ACC112 (cell line): Measurements from ENCODE around the gene LOC128125822.
"Not testable (repeated sequence)": the region's sequence is repeated elsewhere in the genome, so short reads cannot be mapped to it uniquely, and the experiment has no call there.

ENCODE experiments used
- H2AFZ ChIP-seq: fragments of 200-600 bp; sonication (generic); one replicate; pipeline ENCODE4 v1.6.0; 2017; ENCODE audit warnings: antibody characterized with exemption, low read length; ENCODE audit not compliant: unreplicated experiment
- H3K27ac ChIP-seq: fragments of 200-600 bp; sonication (generic); 2 replicates; pipeline ENCODE4 v1.5.1; 2014; ENCODE audit warnings: low read depth, mild to moderate bottlenecking, antibody characterized with exemption, low read length, moderate library complexity
- H3K27me3 ChIP-seq: fragments of 200-600 bp; sonication (generic); 2 replicates; pipeline ENCODE4 v1.6.1; 2014; ENCODE audit warnings: mild to moderate bottlenecking, antibody characterized with exemption, low read length, moderate library complexity, mixed read lengths; ENCODE audit not compliant: insufficient read depth
- H3K36me3 ChIP-seq: fragments of 200-600 bp; sonication (generic); 2 replicates; pipeline ENCODE4 v1.6.1; 2016; ENCODE audit warnings: mild to moderate bottlenecking, antibody characterized with exemption, low read length, moderate library complexity, mixed read lengths; ENCODE audit not compliant: insufficient read depth
- H3K4me1 ChIP-seq: fragments of 200-600 bp; sonication (generic); one replicate; pipeline ENCODE4 v1.6.1; 2016; ENCODE audit warnings: low read length, mixed read lengths; ENCODE audit not compliant: insufficient read depth, unreplicated experiment, control insufficient read depth
- H3K4me3 ChIP-seq: fragments of 200-600 bp; sonication (generic); 2 replicates; pipeline ENCODE4 v1.5.1; 2014; ENCODE audit warnings: mild to moderate bottlenecking, low read depth, low read length
- H3K79me2 ChIP-seq: fragments of 200-600 bp; sonication (generic); one replicate; pipeline ENCODE4 v1.6.0; 2016; ENCODE audit warnings: low read length; ENCODE audit not compliant: control insufficient read depth, unreplicated experiment, insufficient read depth

LOC128125822 gene

GRCh38 chr6:63572044-63572746 is at the start of gene LOC128125822, which contains the start of gene PTP4A1:
Gene LOC128125822, plus strand, starts transcription at chr6:63572480.
Gene PTP4A1, plus strand, starts transcription at chr6:63572480. Its CDS starts 4,401 bp downstream, at chr6:63576881.
- peaks cover 13% of the 10 kb centered on the region for H3K4me1 ChIP-seq
- H3K79me2 ChIP-seq = peaks cover 47% of the 10 kb centered on the region
- peak within 1 kb of the TSS; percentile 66 for H2AFZ ChIP-seq
- peaks cover 14% of the 10 kb centered on the region for H3K36me3 ChIP-seq
- peak within 1 kb of the TSS; percentile 99 for H3K27ac ChIP-seq
- H3K27me3 ChIP-seq = no peaks in the 10 kb centered on the region
- peak within 1 kb of the TSS; percentile 81 for H3K4me3 ChIP-seq

GRCh38 chr6:63522911-63523287 is 49.4 kb upstream of the LOC128125822 start:
- H3K36me3 ChIP-seq, H3K27ac ChIP-seq, H3K27me3 ChIP-seq, H2AFZ ChIP-seq, H3K4me3 ChIP-seq, H3K79me2 ChIP-seq: not testable (repeated sequence)
- peaks cover 12% of the 10 kb centered on the region for H3K4me1 ChIP-seq

GRCh38 chr6:63523630-63524029 is 48.6 kb upstream of the LOC128125822 start:
- H3K4me3 ChIP-seq = no peak overlapping the region
- H3K27ac ChIP-seq = no peak overlapping the region
- no peaks in the 10 kb centered on the region for H3K27me3 ChIP-seq
- no peaks in the 10 kb centered on the region for H3K36me3 ChIP-seq
- H2AFZ ChIP-seq = no peak overlapping the region
- no peaks in the 10 kb centered on the region for H3K79me2 ChIP-seq
- H3K4me1 ChIP-seq = peaks cover 19% of the 10 kb centered on the region

DNA sequence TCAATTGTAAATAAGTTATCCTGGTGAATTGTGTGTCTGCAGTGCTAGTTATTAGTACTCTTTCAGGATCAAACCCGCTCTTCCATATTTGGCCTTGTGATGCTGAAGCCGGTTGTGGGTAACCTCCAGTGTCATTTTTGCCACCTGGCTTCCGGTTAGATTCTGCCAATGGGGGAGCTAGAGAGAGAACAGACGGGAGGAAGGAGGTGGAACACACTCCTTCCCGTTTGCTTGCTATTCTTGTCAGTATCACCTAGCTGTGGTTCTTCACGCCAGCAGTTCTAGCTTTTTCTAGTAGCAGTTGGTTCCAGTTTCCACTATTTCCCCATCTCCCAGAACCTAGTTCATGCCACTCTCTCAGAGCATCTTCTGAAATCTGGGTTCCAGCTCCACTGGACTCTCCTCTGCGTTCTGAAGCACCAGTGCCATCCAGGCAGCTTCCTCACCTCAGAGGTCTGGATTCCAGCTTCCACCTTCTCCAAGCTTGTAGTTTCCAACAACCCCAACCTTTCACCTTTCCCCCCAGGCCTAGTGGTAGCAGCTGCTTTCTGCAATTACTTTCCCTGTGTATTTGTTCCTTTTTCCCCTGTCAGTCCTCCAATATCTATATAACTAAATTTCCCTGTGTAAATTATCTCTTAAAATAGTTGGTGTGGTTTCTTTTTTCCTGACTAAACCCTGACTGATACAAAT is 46.9 kb upstream of the LOC128125822 start:
- Histone ChIP-seq H3K4me1 (peaks cover 19% of the 10 kb centered on the region), H3K4me3 (no peak overlapping the region), H3K79me2 (no peaks in the 10 kb centered on the region), H3K36me3 (no peaks in the 10 kb centered on the region), H2AFZ (no peak overlapping the region), H3K27me3 (no peaks in the 10 kb centered on the region), H3K27ac (no peak overlapping the region)

GRCh38 chr6:63526931-63527330 is 45.3 kb upstream of the LOC128125822 start:
- no peaks in the 10 kb centered on the region for H3K27me3 ChIP-seq
- no peaks in the 10 kb centered on the region for H3K79me2 ChIP-seq
- no peaks in the 10 kb centered on the region for H3K36me3 ChIP-seq
- peak overlapping the region; percentile 88 for H3K27ac ChIP-seq
- peaks cover 19% of the 10 kb centered on the region for H3K4me1 ChIP-seq
- H2AFZ ChIP-seq = no peak overlapping the region
- no peak overlapping the region for H3K4me3 ChIP-seq

DNA sequence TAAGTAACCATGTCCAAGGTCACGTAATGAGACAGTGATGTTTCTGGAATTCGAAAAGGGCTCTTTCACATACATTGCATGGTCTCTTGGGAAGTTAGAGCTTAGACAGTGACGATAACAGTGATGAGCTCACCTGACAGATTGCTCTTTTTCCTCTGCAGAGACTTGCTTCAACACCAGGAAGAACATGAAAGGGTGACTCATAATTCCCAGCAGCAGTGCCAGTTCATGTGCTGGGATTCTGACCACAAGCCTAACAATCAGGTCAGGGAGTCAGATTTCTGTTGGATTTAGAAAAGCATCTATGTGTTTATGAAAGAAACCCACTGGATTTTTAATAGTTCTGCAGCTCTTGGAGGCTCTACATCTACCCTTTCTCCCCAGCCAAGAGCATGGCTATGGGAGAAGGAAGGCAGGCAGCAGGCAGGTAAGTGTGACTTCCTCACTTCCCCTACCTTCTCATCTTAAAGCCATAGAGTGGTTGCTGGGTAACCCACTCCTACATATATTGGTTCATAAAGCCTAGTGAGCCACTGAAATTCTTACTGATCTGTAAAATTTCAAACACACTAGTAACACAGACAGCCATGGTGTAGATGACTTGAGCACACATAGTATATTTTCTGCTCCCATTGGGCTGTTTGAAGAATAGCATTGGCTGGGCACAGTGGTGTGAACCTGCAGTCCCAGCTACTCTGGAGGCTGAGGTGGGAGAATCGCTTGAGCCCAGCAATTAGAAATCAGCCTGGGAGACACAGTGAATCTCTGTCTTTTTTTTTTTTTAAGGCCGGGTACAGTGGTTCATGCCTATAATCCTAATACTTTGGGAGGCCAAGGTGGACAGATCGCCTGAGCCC is 44.4 kb upstream of the LOC128125822 start:
- peaks cover 19% of the 10 kb centered on the region for H3K4me1 ChIP-seq
- no peaks in the 10 kb centered on the region for H3K36me3 ChIP-seq
- no peaks in the 10 kb centered on the region for H3K79me2 ChIP-seq
- peak overlapping the region; percentile 6; the same call in 1 of the 2 replicates for H3K4me3 ChIP-seq
- H3K27ac ChIP-seq = peak overlapping the region; percentile 88
- no peaks in the 10 kb centered on the region for H3K27me3 ChIP-seq
- H2AFZ ChIP-seq = no peak overlapping the region

DNA sequence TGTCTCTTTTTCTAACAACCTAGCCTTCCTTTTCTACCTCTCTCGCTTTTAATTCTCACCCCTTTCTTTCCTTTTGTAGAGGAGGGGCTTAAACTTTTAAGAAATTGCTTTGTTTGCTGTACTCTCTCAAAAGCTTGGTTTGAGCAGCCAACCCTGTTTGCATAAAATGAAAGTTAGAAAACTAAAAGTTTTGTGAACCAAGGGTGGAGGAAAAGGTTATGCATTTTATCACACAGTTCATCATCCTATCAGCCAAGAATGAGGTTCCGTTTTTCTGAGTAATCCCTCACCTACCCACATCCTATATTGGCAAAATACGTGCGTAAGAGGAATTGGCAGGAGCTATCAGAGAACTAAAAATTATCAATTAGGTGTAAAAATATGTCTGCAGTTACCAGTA is 42.8 kb upstream of the LOC128125822 start:
- Histone ChIP-seq H3K36me3 (no peaks in the 10 kb centered on the region), H3K27me3 (no peaks in the 10 kb centered on the region), H3K4me3 (peak overlapping the region; percentile 37; the same call in 1 of the 2 replicates), H3K4me1 (peaks cover 19% of the 10 kb centered on the region), H3K27ac (peak overlapping the region; percentile 22), H3K79me2 (no peaks in the 10 kb centered on the region), H2AFZ (no peak overlapping the region)

DNA sequence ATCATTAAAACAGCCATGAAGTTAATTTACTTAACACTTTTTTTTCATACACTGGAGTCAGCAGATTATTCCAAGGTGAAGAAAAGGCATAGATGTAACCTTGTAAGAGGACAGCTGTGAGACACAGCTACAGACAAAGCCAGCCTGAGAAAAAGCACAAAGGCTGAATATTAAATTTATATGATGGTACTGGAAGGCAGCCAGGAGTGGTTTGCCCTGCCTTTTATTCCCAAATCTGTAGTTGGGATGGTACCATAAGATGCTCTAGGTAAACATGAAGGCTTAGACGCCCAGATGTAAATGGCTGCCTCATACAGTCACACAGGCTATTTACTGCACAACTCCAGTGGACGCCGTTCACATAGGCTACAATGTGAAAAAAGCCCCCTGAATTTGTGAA is 42.1 kb upstream of the LOC128125822 start:
- Histone ChIP-seq H3K36me3 (no peaks in the 10 kb centered on the region), H3K79me2 (no peaks in the 10 kb centered on the region), H3K27ac (0 out of 2 replicates have a peak overlapping the region, but pooled peaks have one; percentile 8), H3K4me1 (peaks cover 19% of the 10 kb centered on the region), H2AFZ (no peak overlapping the region), H3K27me3 (no peaks in the 10 kb centered on the region), H3K4me3 (no peak overlapping the region)

DNA sequence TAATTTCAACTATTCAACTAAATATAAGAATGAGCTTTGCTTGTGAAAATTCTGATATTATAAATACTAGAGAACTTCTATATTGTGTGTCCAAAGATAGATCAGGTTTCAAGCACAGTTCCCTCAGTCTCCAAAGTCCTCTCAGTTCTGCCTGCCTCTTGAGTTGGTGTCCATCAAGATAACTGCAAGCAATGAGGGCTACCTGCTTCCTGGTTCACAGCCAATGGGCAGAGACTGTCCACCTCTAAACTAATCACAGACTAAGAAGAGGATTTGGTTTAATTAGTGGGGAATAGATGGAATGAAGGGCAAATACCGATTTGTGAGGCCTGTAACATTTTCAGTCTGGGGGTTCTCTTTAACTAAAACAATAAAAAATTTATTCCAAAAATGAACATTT is 41.3 kb upstream of the LOC128125822 start:
- Histone ChIP-seq H2AFZ (no peak overlapping the region), H3K27ac (no peak overlapping the region), H3K4me1 (peaks cover 19% of the 10 kb centered on the region), H3K36me3 (no peaks in the 10 kb centered on the region), H3K4me3 (no peak overlapping the region), H3K27me3 (no peaks in the 10 kb centered on the region), H3K79me2 (no peaks in the 10 kb centered on the region)

GRCh38 chr6:63533026-63533425 is 39.3 kb upstream of the LOC128125822 start:
- H2AFZ ChIP-seq = no peak overlapping the region
- H3K36me3 ChIP-seq = no peaks in the 10 kb centered on the region
- no peak overlapping the region for H3K27ac ChIP-seq
- H3K79me2 ChIP-seq = no peaks in the 10 kb centered on the region
- no peaks in the 10 kb centered on the region for H3K27me3 ChIP-seq
- peaks cover 16% of the 10 kb centered on the region for H3K4me1 ChIP-seq
- H3K4me3 ChIP-seq = no peak overlapping the region
